Activated gamma-delta T cell treated with anti-CD3 and anti-CD28 coated beads, Interleukin-2, amount 50 U/mL, for 16 hours (primary cell): ENCODE measurements around the gene SECTM1.
"Not testable (repeated sequence)": the region's sequence is repeated elsewhere in the genome, so short reads cannot be mapped to it uniquely, and the experiment has no call there.

Experiments
- DNase-seq: peaks from one replicate; pipeline ENCODE4 v3.0.0-alpha.2; 2020; ENCODE audit warnings: low read depth

The SECTM1 gene

DNA sequence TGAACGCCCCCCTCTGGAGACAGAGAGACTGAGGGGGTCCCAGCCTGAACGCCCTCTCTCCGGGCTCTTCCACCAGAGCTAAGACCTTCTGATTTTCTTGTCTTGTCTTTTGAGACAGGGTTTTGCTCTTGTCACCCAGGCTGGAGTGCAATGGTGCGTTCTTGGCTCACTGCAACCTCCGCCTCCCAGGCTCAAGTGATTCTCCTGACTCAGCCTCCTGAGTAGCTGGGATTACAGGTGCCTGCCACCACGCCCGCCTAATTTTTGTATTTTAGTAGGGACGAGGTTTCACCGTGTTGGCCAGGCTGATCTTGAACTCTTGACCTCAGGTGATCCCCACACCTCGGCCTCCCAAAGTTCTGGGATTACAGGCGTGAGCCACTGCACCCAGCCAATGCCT, 14.4 kb upstream of the SECTM1 start:
- not testable (repeated sequence) for DNase-seq

DNA sequence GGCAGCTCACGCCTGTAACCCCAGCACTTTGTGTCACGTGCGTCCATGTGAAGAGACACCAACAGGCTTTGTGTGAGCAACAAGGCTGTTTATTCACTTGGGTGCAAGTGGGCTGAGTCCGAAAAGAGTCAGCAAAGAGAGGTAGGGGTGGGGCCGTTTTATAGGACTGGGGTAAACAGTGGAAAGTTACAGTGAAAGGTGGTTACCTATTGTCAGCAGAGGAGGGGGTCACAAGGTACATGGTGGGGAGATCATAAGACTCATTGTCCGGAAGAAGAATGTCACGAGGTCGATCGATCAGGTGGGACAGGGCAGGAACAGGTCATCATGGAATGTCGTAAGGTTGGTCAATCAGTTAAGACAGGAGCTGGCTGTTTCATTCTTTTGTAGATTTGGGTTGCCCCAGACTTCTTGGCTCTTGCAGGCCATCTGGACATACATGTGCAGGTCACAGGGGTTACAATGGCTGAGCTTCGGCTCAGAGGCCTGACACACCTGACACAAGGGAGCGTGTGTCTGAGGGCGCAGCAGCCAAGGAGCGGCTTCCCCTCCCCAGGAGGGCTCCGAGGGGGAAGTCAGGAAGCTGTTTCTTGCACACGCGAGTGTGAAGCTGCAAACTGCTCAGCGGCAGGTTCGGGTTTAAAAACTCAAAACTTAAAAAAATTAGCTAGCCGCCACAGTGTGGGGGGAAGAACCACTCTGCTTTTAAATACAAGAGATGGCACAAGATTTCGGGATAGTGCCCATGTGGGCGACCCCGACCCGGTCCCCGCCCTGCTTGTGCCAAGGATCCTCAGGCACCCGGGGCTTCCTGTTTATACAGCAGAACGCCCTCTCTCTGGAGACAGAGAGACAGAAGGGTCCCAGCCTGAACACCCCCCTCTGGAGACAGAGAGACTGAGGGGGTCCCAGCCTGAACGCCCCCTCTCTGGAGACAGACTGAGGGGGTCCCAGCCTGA, 13.1 kb upstream of the SECTM1 start:
- no peak for DNase-seq

DNA sequence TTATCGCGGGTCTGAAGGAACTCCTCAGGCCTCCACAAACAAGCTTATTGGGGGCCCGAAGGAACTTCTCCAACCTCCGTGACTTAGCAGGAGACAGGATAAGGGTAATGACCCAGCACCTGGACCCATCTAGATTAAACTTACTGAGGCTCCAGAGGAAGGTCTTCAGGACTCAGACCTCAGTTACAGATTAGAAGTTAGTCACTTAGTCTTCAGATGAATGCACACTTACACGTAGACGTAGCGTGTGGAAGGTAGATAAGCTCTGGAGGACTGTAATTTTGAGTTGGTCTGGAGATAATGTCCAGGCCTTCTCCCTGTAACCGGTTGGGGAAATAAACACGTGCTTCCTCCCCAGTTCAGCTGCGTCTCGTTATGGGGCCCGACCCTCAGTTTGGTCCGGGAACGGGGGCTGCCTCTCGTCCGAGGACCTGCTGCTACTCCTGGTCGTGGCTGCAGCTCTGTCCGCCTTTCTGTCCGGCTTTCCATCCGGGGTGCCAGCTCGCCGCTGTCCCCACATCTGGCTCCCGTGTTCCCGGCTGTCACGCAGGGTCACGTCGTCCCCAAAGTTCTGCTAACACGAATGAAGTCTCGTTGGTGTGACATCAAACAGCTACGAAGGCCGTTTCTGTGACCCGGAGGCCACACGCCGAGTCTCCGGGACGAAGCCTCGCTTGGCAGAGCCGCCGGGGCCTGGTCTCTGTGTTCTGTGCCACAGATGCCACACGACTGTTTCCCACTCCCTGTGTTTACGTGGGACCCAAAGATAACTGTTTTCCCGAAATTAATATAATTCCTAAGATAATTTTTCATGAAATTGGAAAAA, 11.8 kb upstream of the SECTM1 start:
- no peak for DNase-seq

DNA sequence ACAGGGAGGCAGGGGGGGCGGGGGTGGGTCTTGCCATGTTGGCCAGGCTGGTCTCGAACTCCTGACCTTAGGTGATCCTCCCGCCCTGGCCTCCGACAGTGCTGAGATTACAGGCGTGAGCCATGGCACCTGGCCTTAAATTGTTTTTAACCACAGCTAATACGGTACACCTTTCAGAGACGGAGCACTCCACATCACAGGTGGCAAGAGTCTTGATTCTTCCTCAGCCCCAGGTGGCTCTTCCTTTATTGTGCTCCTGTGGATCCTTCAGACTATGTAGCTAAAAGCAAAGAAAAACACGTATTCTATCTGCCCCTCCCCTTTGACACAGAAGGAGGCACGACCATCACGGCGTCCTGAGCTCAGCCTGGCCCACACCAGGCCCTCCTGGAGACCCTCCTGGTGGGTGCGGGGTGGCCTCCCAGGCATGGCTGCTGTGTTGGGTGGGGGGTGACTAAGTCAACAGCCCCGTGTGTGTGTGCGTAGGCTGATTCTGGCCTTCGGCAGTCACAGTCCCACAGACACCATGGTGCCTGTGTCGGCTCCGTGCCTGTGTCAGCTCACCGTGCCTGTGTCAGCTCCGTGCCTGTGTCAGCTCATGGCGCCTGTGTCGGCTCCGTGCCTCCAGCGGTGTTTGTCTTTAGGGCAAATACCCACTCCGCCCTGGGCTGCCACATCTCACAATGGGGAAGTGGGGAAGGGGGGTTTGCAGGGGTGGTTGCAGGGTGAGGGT, 10.8 kb upstream of the SECTM1 start:
- no peak for DNase-seq

DNA sequence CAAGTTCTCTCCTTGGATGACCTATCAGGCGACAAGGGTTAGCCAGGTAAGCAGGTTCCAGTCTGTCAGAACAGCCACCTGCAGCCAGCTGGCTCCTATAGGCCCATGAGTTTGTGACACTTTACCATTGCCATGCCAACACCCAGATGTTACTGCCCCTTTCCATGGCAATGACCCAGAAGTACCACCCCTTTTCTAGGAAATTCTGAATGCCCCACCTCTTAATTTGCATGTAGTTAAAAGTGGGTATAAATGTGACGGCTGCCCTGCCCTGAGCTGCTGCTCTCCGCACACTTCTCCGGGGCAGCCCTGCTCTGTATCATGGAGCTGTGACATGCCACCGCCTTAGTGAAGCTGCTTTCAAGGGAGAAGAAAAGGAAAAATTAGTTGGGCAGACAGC, 10.0 kb upstream of the SECTM1 start:
- DNase-seq = no peak

DNA sequence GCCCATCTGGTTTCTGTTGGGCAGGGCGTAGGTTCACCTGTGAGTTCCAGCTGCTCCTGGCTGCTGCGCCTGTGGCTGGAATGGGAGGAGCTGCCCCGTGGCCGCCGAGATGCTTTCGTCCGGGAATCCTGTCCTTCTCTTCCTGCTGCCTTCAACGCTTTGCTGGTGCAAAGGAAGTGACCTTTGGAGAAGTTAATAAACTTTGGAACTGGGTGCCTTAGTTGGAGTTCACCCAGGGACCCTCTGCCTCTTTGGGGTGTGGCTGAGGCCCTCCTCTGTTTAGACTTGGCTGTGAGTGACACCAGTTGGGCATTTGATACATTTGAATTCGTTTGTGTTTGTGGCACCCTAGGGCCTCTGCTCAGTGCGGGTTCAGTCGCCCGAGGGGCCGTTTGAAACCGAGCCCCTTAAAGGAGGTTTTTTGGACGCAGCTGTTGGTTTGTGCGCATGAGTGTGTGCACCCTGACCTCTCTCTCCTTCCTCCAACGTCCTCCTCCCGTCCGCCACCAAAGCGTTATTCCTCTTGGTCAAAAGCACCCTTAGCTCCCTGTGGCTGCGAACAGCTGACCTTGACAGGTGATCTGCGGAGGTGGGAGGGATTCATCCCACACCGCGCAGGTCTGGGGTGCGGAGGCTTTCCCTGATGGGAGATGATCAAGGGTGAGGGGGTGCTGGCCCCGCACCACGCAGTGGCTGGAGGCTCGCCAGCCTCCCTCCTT, 9.0 kb upstream of the SECTM1 start:
- no peak for DNase-seq

DNA sequence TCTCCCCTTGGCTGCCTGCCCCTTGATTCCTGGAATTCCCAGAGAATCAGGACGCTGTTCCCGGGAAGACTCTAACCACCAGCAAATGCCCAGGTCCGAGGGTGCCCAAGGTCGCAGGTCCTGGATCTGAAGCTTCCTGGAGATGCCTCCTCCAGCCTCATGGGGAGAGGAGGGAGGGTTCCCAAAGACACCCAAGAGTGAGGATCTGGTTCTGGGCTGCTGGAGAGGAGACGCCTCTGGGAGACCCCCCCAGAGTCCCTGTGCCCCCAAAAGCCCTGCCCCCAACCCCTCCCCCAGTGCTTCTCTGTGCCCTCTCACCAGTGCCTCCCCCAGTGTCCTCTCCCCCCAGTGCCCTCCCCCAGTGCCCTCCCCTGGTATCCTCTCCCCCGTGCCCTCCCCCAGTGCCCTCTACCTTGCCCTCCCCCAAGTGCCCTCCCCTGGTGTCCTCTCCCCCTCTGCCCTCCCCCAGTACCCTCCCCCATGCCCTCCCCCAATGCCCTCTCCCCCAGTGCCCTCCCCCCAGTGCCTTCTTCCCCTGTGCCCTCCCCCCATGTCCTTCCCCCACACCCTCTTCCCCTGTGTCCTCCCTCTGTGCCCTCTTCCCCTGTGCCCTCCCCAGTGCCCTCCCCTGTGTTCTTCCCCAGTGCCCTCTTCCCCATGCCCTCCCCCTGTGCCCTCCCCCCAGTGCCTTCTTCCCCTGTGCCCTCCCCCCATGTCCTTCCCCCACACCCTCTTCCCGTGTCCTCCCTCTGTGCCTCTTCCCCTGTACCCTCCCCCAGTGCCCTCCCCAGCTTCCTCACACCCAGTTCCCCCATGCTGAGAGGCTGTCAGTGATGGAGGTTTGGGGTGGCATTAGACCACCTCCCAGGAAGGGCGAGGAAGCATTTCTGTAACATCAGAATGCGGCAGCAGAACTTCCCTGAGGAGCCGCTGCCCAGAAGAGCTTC, 6.3 kb upstream of the SECTM1 start:
- no peak for DNase-seq

DNA sequence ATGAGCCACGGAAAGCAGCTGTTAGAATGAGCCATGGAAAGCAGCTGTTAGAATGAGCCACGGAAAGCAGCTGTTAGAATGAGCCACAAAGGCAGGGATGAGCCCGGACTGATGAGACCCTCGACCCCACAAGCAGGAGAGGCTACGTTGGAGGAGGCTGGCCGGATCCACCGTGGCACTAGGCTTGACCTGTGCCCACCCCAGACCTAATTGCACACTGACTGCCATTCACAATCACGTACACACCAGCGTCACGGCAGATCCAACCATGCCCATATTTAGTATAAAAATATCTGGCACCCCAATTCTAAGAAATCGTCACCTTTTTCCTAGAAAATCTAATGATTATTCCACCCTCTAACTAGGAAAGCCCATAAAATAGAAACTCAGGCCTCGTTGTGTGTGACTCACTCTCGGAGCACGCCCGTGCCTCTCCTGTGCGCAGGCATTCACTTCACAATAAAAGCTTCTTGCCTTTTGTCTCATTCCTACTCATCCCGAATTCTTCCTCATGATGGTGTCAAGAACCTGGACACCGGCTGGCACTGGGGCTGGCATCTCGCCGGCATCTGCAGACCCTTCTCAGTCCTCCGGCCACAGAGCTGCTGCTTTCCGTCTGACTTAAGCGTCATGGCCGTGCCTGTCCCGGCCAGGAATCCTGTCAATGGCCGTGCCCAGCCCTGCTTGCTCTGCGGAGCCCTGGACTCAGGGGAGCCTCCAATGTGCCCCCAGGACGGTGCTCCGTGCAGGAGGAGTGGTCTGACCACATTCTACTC, 5.5 kb upstream of the SECTM1 start:
- no peak for DNase-seq

DNA sequence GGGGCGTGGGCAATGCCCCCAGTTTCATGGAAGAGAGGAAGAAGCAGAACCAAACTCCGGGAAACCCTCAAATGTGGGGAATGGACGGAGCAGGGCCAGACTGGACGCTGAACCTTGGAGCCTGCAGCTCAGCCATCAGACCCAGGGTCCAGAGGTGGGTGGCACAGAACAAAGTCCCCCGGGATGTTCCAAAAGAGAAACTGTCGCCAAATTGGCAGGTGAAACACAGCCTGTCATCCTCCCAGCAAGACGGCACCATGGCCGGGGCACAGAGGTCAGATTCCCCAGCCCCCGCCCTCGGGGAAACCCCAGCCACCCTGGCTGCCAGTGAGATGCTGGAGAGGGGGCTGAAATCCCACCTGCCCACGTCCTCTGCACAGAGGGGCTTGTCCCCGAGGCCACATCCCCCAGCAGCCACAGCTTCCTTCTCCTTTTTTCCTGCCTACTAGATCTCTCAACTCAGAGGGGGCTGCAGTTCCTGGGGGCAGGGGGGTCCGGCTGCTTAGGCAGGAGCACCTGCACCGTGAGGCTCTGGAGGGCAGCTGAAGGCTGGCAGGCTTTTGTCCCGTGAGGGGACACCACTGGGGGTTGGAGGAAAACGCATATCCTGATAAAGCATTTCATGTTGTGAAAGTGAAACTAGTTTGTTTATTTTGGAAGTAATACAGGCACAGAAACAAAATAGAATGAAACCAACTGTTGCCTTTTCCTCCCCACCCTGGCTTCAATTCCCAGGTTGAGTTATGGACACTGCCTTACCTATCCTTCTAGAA, 1.2 kb upstream of the SECTM1 start:
- DNase-seq = no peak

DNA sequence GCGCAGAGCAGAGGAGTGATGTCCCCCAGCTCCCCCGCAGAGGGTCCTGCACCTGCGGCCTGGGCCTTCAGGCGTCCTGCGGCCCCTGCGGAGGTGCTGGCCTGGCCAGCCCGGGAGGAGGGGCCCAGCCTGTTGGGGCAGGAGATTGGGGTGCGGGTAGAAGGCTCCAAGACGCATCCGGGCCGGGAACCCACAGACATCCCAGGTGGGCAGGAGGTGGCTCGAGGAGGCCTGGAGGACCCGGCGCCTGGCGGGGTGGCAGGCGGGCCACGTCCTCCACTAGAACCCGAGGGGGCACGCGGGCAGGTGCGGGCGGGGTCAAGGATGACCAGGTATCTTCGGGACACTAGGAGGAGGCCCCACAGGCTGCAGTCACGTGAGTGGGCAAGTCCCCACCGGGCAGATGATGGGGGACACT, 647 bp upstream of the SECTM1 start:
- DNase-seq = no peak

DNA sequence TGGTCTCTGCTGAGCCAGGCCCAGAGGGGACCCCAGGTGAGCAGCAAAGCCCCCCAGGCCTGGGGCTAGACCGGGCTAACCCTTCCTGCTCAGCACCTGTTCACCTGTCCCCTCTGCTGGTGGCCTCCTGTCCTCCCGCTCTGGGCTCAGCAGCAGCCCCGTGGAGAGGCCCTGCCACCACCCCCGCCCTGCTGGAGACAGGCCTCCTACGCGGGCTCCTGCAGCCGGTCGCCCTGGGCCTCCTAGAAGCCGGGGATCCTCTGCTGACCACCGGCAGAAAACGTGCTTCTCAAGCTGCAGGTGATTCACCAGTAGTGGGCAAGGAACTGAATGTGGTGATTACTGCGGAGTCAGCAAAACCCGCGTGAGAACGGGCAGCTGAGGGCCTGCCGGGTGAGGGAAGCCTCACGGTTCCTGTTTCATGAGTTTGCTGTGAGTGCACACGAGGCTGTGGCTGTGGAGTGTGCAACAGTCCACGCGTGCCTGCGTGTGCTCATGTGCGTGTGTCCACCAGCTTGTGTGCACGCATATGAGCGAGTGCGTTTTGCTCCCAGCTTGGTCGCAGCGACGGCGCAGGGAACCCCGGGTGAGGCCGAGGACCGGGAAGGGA, 792 bp downstream of the SECTM1 start:
- DNase-seq = no peak

DNA sequence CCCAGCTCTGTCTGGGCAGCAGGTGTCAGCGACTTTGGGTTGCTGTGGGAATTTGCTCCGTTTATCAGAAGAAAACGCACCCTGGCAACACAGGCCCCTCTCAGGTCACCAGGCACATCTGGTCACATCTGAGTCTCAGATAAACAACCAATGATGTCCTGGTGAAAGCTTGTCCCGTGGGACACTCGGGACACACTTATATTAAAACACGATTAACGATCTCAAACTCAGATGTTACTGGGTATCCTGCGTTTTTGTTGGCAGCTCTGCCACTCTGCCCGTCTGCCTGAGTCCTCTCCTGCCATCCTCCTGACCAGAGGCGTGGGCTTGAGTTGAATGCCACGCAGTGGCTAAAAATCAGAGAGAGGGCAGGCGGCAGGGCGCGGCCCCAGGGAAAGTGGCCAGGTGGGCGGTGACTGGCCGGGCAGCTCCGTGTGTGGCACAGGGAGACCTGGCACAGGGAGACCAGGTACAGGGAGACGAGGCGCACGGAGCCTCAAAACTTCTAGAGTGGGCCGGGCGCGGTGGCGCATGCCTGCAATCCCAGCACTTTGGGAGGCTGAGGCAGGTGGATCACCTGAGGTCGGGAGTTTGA, 2.1 kb downstream of the SECTM1 start:
- DNase-seq = no peak

DNA sequence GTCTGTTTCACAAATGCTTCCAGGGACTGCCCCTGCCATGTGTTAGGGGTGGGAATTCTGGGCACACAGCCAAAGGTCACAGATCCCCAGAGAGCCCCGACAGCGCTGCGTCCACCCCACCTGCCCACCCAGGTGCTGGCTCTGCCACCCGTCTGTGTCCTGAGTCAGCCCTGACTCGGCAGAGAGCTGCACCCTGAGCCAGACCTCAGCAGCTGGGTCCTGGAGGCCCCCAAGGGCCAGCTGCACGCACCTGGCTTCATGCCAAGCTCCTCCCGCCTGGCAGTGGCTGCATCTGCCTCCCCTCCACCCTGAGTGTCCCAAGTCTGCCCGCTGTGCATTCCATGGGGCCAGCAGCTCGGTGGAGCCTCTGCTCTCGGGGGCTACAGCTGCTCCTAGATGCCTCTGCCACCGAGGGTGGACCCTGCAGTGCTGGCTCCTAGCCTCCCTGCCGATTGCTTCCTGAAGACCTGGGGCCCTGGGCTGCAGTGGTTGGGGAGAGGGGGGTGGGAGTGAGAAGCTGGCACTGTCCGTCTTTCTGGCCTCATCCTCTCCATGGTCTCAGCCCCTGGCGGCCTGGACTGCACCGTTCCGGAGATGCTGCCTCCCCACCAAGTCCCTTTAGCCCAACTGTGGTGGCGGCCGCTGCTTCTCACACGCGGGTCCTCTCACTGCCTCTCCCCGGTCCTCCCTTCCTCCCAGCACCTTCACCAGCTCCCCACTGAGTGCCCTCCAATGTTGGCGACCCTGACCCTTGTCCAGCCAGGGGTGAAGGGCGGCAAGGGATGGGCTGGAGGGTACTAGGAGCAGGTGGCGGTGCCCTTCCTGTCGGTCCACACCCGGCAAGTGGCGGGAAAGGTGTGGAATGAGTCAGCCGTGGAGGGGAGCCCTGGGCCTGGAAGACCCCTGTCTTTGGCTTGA, 3.0 kb downstream of the SECTM1 start:
- no peak for DNase-seq

DNA sequence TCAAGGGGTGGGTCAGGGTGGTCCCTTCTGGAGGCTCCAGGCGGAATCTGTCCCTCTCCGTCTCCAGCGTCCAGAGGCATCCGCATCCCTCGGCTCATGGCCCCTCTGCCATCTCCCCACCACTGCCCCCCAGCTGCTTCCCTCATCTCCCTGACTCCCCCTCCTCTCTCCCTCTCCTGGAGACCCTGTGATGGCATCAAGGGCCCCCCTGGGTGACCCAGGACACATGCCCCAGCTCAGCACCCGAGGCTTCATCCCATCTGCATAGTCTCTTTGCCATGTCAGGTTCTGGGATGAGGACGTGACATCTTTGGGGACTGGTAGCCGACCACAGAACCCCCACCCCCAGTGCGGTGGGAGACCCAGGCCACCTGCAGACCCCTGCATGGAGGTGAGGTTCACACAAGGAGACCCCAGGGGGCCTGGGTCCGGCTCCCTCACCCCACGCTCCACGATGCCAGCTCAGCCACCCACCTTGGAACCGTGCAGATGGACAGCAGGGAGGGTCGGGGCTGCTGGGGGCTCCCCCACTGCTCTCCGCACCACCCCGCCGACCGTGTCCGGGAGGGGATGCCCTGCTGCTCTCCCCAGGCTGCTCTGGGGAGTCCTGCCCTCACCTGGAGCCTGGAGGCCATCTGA, 3.8 kb downstream of the SECTM1 start:
- DNase-seq = no peak

DNA sequence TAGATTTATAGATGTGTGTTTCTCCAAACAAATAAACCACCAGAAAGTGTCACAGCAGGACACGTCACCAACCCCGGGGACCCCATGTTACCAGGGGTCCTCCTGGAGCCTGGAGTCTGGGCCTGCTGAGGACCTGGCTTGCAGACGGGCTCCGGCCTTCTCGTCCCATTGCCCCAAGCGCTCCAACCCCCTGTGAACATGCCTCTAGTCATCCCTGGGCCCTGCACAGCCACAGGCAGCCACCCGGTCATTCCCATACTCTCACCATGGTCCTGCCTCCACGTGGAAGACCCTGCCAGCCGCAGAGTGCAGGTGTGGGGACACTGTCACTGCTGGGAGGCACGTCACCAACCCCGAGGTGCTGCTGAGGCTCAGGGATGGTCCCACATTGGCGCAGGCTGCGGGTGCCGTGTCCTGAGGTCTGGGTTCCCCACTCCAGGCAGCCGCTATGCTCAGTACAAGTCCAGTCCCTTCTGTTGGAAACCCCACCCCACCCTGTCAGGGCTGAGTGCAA, 4.5 kb downstream of the SECTM1 start:
- no peak for DNase-seq
